GM23338 (cell line): ENCODE results near the gene PIK3R3. TPM values are rescaled to one million over a fixed set of nuclear protein-coding genes. Genes with fewer than 3 reads are reported as not detected.

Experiments
- ATAC-seq: fragments of 200-7000 bp; cut with Tn5 transposase; 3 replicates; pipeline ENCODE4 v1.9.1; 2020
- DNase-seq: peaks from one replicate; pipeline ENCODE4 v3.0.0-alpha.2; 2015; ENCODE audit warnings: low spot score
- H2AFZ ChIP-seq: fragments of 200-600 bp; sonication (generic); 2 replicates; pipeline ENCODE4 v1.8.0; 2016; ENCODE audit warnings: antibody characterized with exemption, mild to moderate bottlenecking, moderate library complexity
- H3F3A ChIP-seq: fragments of 200-600 bp; sonication (generic); replicated peaks from 2 replicates; pipeline ENCODE4 v1.8.0; 2017; ENCODE audit warnings: antibody characterized with exemption, mixed run types, low read depth
- H3K27ac ChIP-seq: fragments of 200-600 bp; sonication (generic); 2 replicates; pipeline ENCODE4 v1.6.1; 2016; ENCODE audit warnings: low read depth
- H3K27me3 ChIP-seq: fragments of 200-600 bp; sonication (generic); 2 replicates; pipeline ENCODE4 v1.8.0; 2016; ENCODE audit warnings: mild to moderate bottlenecking, mixed run types, moderate library complexity; ENCODE audit not compliant: insufficient read depth
- H3K36me3 ChIP-seq: fragments of 200-600 bp; sonication (generic); 2 replicates; pipeline ENCODE4 v1.8.0; 2016; ENCODE audit warnings: mild to moderate bottlenecking; ENCODE audit not compliant: insufficient read depth
- H3K4me1 ChIP-seq: fragments of 200-600 bp; sonication (generic); 2 replicates; pipeline ENCODE4 v1.8.0; 2016; ENCODE audit warnings: mild to moderate bottlenecking, moderate library complexity; ENCODE audit not compliant: insufficient read depth
- H3K4me2 ChIP-seq: fragments of 200-600 bp; sonication (generic); 2 replicates; pipeline ENCODE4 v1.7.1; 2017; ENCODE audit warnings: mixed run types
- H3K4me3 ChIP-seq: fragments of 200-600 bp; sonication (generic); 2 replicates; pipeline ENCODE4 v1.6.1; 2016; ENCODE audit warnings: mixed run types
- H3K79me2 ChIP-seq: fragments of 200-600 bp; sonication (generic); replicated peaks from 2 replicates; pipeline ENCODE4 v1.8.0; 2017; ENCODE audit warnings: mild to moderate bottlenecking; ENCODE audit not compliant: insufficient read depth
- H3K9me2 ChIP-seq: fragments of 200-600 bp; sonication (generic); 2 replicates; pipeline ENCODE4 v1.8.0; 2017; ENCODE audit not compliant: insufficient read depth
- H4K20me1 ChIP-seq: fragments of 200-600 bp; sonication (generic); replicated peaks from 2 replicates; pipeline ENCODE4 v1.8.0; 2017; ENCODE audit warnings: mild to moderate bottlenecking; ENCODE audit not compliant: insufficient read depth
- H3K27ac Mint-ChIP-seq: 2 replicates; pipeline ENCODE4 v1.8.0; 2020; ENCODE audit warnings: inconsistent platforms, mild to moderate bottlenecking, moderate library complexity, mixed read lengths
- H3K27me3 Mint-ChIP-seq: 3 replicates; pipeline ENCODE4 v1.8.0; 2022; ENCODE audit warnings: low read depth, mild to moderate bottlenecking, moderate library complexity, mixed read lengths, inconsistent platforms; ENCODE audit not compliant: insufficient read depth, poor library complexity
- H3K36me3 Mint-ChIP-seq: 3 replicates; pipeline ENCODE4 v1.8.0; 2021; ENCODE audit warnings: low read depth, mild to moderate bottlenecking, inconsistent platforms, moderate library complexity, mixed read lengths
- H3K4me1 Mint-ChIP-seq: 3 replicates; pipeline ENCODE4 v1.8.0; 2020; ENCODE audit warnings: mild to moderate bottlenecking, inconsistent platforms, mixed read lengths
- H3K4me3 Mint-ChIP-seq: 3 replicates; pipeline ENCODE4 v1.8.0; 2021; ENCODE audit warnings: moderate library complexity, mild to moderate bottlenecking, inconsistent platforms, mixed read lengths
- H3K9me3 Mint-ChIP-seq: 3 replicates; pipeline ENCODE4 v1.8.0; 2020; ENCODE audit warnings: moderate library complexity, mild to moderate bottlenecking, inconsistent platforms, mixed read lengths
- CREB1 ChIP-seq: fragments of 250-450 bp; sonication (Bioruptor Pico); IDR thresholded peaks from 2 replicates; pipeline ENCODE4 v1.5.0; 2020; ENCODE audit warnings: low read depth, mild to moderate bottlenecking, moderate library complexity
- EZH2 ChIP-seq: fragments of 200-600 bp; sonication (generic); IDR thresholded peaks from one replicate; pipeline ENCODE4 v1.8.0; 2017; ENCODE audit warnings: antibody characterized with exemption, mild to moderate bottlenecking, low read depth; ENCODE audit not compliant: unreplicated experiment
- EZH2phosphoT487 ChIP-seq: fragments of 200-600 bp; sonication (generic); IDR thresholded peaks from one replicate; pipeline ENCODE4 v1.8.1; 2018; ENCODE audit warnings: antibody characterized with exemption; ENCODE audit not compliant: unreplicated experiment
- JUNB ChIP-seq: IDR thresholded peaks from one replicate; pipeline ENCODE4 v1.6.1; 2016; ENCODE audit warnings: antibody characterized with exemption; ENCODE audit not compliant: unreplicated experiment
- NANOG ChIP-seq: IDR thresholded peaks from 2 replicates; pipeline ENCODE4 v1.6.1; 2016; ENCODE audit warnings: antibody characterized with exemption, borderline replicate concordance
- POLR2AphosphoS5 ChIP-seq: IDR thresholded peaks from 2 replicates; pipeline ENCODE4 v1.6.1; 2016; ENCODE audit warnings: antibody characterized with exemption, low read depth
- STAT1 ChIP-seq: IDR thresholded peaks from one replicate; pipeline ENCODE4 v1.6.1; 2016; ENCODE audit warnings: antibody characterized with exemption; ENCODE audit not compliant: unreplicated experiment
- ZNF114 ChIP-seq: fragments of 250-450 bp; sonication (Bioruptor Pico); IDR thresholded peaks from 2 replicates; pipeline ENCODE4 v1.5.0; 2020; ENCODE audit warnings: mild to moderate bottlenecking, moderate library complexity
- ZNF331 ChIP-seq: fragments of 250-450 bp; sonication (Bioruptor Pico); IDR thresholded peaks from 2 replicates; pipeline ENCODE4 v1.5.0; 2020; ENCODE audit warnings: low read depth, mild to moderate bottlenecking, moderate library complexity
- polyA plus RNA-seq: library from polyadenylated mRNA; unstranded; fragments of >200 nt; fragmentation: Nextera tagmentation; extraction: Ambion mirVana; gene quantifications from 2 replicates; pipeline ENCODE4 v1.2.1, GENCODE V29; 2016
- total RNA-seq: library from RNA; depleted of rRNA; stranded (reverse); fragments of >200 nt; shearing (Covaris generic); gene quantifications from 2 replicates; pipeline ENCODE4 v1.2.3, GENCODE V29; 2014
- TF ChIP-seq, protein P1 (sequence below): fragments of 250-450 bp; sonication (Bioruptor Pico); IDR thresholded peaks from 2 replicates; pipeline ENCODE4 v1.5.0; 2020; ENCODE audit warnings: mild to moderate bottlenecking, moderate library complexity
- TF ChIP-seq, protein P2 (sequence below): IDR thresholded peaks from one replicate; pipeline ENCODE4 v1.6.1; 2018; ENCODE audit warnings: antibody characterized with exemption; ENCODE audit not compliant: unreplicated experiment
- TF ChIP-seq, protein P3 (sequence below): IDR thresholded peaks from 2 replicates; pipeline ENCODE4 v1.6.1; 2016; ENCODE audit warnings: antibody characterized with exemption
- TF ChIP-seq, protein P4 (sequence below), 2 experiments: fragments of 200-600 bp in 1 of 2; sonication (generic) in 1 of 2; conservative IDR thresholded peaks; 2 replicates each; pipeline versions ENCODE4 v1.5.1 to v1.6.1; 2016 to 2017; ENCODE audit warnings: antibody characterized with exemption in 2 of 2, low read depth in 2 of 2, mild to moderate bottlenecking in 2 of 2, moderate library complexity in 1 of 2

The PIK3R3 gene
- total and polyA plus RNA-seq, 2 experiments from 2014 or later = 7.5 to 8.6 TPM

DNA sequence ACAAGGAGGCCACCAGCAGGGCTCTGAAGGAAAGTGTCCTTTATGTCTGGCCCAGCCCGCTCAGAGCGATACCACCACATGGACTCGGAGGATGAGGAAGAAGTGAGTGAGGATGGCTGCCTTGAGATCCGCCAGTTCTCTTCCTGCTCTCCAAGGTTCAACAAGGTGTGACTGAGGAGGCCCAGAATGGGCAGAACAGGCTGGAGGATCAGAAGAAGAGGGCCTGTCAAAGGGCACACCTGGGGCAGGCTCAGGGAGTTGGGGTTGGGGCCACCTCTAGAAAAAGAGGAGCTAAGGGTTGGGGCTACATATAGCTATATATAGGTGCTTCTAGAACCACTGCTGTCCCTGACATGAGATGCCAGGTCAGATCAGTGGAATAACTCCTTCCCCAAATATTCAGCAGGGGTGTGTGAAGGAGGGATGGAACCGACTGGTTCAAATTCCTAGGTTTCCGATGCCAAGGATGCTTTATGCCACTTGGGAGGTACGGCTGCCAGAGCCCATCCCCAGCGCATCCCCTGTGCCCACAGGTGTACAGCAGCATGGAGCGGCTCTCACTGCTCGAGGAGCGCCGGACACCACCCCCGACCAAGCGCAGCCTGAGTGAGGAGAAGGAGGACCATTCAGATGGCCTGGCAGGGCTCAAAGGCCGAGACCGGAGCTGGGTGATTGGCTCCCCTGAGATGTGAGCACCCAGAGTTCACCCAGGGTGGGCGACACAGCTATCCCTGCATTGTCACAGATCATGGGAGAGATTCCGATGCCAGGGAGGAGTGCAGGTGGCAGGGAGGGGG is 102.2 kb downstream of the PIK3R3 start:
- DNase-seq (no peak), ATAC-seq (no peak)
- Histone ChIP-seq H3K4me3 (no peak overlapping the region), H4K20me1 (no peaks in the 10 kb centered on the region), H2AFZ (no peak overlapping the region), H3F3A (no peaks in the 10 kb centered on the region), H3K27me3 (no peaks in the 10 kb centered on the region), H3K79me2 (no peaks in the 10 kb centered on the region), H3K36me3 (no peaks in the 10 kb centered on the region), H3K4me1 (no peaks in the 10 kb centered on the region), H3K4me2 (no peak overlapping the region), H3K9me2 (no peaks in the 10 kb centered on the region), H3K27ac (no peak overlapping the region)
- peaks cover 9% of the 10 kb centered on the region for H3K27me3 Mint-ChIP-seq
- H3K36me3 Mint-ChIP-seq = peaks cover 52% of the 10 kb centered on the region
- no peak overlapping the region for H3K27ac Mint-ChIP-seq
- H3K4me1 Mint-ChIP-seq = no peaks in the 10 kb centered on the region; the same call in 2 of the 3 replicates
- H3K4me3 Mint-ChIP-seq = no peak overlapping the region
- no peak for TF ChIP-seq ZNF114 (CRISPR knock-in tag)
- TF ChIP-seq, protein P1, sequence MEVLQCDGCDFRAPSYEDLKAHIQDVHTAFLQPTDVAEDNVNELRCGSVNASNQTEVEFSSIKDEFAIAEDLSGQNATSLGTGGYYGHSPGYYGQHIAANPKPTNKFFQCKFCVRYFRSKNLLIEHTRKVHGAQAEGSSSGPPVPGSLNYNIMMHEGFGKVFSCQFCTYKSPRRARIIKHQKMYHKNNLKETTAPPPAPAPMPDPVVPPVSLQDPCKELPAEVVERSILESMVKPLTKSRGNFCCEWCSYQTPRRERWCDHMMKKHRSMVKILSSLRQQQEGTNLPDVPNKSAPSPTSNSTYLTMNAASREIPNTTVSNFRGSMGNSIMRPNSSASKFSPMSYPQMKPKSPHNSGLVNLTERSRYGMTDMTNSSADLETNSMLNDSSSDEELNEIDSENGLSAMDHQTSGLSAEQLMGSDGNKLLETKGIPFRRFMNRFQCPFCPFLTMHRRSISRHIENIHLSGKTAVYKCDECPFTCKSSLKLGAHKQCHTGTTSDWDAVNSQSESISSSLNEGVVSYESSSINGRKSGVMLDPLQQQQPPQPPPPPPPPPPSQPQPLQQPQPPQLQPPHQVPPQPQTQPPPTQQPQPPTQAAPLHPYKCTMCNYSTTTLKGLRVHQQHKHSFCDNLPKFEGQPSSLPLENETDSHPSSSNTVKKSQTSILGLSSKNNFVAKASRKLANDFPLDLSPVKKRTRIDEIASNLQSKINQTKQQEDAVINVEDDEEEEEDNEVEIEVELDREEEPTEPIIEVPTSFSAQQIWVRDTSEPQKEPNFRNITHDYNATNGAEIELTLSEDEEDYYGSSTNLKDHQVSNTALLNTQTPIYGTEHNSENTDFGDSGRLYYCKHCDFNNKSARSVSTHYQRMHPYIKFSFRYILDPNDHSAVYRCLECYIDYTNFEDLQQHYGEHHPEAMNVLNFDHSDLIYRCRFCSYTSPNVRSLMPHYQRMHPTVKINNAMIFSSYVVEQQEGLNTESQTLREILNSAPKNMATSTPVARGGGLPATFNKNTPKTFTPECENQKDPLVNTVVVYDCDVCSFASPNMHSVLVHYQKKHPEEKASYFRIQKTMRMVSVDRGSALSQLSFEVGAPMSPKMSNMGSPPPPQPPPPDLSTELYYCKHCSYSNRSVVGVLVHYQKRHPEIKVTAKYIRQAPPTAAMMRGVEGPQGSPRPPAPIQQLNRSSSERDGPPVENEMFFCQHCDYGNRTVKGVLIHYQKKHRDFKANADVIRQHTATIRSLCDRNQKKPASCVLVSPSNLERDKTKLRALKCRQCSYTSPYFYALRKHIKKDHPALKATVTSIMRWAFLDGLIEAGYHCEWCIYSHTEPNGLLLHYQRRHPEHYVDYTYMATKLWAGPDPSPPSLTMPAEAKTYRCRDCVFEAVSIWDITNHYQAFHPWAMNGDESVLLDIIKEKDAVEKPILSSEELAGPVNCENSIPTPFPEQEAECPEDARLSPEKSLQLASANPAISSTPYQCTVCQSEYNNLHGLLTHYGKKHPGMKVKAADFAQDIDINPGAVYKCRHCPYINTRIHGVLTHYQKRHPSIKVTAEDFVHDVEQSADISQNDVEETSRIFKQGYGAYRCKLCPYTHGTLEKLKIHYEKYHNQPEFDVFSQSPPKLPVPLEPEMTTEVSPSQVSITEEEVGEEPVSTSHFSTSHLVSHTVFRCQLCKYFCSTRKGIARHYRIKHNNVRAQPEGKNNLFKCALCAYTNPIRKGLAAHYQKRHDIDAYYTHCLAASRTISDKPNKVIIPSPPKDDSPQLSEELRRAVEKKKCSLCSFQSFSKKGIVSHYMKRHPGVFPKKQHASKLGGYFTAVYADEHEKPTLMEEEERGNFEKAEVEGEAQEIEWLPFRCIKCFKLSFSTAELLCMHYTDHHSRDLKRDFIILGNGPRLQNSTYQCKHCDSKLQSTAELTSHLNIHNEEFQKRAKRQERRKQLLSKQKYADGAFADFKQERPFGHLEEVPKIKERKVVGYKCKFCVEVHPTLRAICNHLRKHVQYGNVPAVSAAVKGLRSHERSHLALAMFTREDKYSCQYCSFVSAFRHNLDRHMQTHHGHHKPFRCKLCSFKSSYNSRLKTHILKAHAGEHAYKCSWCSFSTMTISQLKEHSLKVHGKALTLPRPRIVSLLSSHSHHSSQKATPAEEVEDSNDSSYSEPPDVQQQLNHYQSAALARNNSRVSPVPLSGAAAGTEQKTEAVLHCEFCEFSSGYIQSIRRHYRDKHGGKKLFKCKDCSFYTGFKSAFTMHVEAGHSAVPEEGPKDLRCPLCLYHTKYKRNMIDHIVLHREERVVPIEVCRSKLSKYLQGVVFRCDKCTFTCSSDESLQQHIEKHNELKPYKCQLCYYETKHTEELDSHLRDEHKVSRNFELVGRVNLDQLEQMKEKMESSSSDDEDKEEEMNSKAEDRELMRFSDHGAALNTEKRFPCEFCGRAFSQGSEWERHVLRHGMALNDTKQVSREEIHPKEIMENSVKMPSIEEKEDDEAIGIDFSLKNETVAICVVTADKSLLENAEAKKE (CRISPR knock-in tag) = no peak
- no peak for TF ChIP-seq EZH2phosphoT487
- TF ChIP-seq EZH2 = no peak
- TF ChIP-seq, protein P2, sequence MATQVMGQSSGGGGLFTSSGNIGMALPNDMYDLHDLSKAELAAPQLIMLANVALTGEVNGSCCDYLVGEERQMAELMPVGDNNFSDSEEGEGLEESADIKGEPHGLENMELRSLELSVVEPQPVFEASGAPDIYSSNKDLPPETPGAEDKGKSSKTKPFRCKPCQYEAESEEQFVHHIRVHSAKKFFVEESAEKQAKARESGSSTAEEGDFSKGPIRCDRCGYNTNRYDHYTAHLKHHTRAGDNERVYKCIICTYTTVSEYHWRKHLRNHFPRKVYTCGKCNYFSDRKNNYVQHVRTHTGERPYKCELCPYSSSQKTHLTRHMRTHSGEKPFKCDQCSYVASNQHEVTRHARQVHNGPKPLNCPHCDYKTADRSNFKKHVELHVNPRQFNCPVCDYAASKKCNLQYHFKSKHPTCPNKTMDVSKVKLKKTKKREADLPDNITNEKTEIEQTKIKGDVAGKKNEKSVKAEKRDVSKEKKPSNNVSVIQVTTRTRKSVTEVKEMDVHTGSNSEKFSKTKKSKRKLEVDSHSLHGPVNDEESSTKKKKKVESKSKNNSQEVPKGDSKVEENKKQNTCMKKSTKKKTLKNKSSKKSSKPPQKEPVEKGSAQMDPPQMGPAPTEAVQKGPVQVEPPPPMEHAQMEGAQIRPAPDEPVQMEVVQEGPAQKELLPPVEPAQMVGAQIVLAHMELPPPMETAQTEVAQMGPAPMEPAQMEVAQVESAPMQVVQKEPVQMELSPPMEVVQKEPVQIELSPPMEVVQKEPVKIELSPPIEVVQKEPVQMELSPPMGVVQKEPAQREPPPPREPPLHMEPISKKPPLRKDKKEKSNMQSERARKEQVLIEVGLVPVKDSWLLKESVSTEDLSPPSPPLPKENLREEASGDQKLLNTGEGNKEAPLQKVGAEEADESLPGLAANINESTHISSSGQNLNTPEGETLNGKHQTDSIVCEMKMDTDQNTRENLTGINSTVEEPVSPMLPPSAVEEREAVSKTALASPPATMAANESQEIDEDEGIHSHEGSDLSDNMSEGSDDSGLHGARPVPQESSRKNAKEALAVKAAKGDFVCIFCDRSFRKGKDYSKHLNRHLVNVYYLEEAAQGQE = no peak
- TF ChIP-seq, protein P3, sequence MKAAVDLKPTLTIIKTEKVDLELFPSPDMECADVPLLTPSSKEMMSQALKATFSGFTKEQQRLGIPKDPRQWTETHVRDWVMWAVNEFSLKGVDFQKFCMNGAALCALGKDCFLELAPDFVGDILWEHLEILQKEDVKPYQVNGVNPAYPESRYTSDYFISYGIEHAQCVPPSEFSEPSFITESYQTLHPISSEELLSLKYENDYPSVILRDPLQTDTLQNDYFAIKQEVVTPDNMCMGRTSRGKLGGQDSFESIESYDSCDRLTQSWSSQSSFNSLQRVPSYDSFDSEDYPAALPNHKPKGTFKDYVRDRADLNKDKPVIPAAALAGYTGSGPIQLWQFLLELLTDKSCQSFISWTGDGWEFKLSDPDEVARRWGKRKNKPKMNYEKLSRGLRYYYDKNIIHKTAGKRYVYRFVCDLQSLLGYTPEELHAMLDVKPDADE = no peak
- no peak for TF ChIP-seq POLR2AphosphoS5
- no peak for TF ChIP-seq JUNB
- TF ChIP-seq CREB1 = no peak
- no peak for TF ChIP-seq STAT1
- no peak for TF ChIP-seq NANOG
- TF ChIP-seq ZNF331 (CRISPR knock-in tag) = no peak
- TF ChIP-seq, protein P4, sequence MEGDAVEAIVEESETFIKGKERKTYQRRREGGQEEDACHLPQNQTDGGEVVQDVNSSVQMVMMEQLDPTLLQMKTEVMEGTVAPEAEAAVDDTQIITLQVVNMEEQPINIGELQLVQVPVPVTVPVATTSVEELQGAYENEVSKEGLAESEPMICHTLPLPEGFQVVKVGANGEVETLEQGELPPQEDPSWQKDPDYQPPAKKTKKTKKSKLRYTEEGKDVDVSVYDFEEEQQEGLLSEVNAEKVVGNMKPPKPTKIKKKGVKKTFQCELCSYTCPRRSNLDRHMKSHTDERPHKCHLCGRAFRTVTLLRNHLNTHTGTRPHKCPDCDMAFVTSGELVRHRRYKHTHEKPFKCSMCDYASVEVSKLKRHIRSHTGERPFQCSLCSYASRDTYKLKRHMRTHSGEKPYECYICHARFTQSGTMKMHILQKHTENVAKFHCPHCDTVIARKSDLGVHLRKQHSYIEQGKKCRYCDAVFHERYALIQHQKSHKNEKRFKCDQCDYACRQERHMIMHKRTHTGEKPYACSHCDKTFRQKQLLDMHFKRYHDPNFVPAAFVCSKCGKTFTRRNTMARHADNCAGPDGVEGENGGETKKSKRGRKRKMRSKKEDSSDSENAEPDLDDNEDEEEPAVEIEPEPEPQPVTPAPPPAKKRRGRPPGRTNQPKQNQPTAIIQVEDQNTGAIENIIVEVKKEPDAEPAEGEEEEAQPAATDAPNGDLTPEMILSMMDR (conservative IDR thresholded peaks at IDR 0.05; ENCODE audit: low read depth in 2 of 2) = no peak
- no peaks in the 10 kb centered on the region for H3K9me3 Mint-ChIP-seq
